Stromal cell of bone marrow (primary cell): ENCODE results near the gene KLF15.

Source experiments
- DNase-seq: peaks from one replicate; pipeline ENCODE4 v3.0.0-alpha.2; 2012; ENCODE audit warnings: low read depth

Gene KLF15

GRCh38 chr3:126320517-126321293, 36.5 kb downstream of the KLF15 start:
- no peak for DNase-seq

DNA sequence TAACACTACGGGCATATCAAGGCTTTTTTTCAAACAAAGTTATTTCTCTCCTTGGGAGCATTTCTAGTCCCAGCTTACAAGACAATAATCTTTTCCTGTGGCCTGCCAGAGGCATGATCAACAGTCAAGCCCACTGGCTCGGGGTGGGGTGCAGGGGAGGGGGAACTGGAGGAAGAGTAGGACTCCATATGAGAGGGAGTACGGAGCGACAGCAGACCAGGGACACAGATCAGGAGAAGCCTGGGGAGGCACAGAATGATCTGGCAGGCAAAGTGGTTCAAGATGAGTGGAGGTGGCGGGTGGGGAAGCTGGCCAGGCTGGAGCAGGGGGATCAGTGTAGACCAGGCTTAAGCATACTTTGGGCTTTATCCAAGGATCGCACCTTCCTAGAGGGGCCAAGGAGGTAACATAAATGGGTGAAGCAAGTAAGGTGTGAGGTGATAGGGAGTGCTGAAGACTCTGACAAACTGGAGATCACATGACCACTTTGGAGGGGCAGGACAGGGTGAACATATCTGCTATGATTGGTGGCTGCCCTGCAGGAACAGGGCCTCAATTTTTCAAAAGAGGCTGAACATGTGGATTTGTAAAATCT, 37.4 kb downstream of the KLF15 start:
- DNase-seq = no peak

GRCh38 chr3:126317029-126317996, 39.9 kb downstream of the KLF15 start:
- no peak for DNase-seq

DNA sequence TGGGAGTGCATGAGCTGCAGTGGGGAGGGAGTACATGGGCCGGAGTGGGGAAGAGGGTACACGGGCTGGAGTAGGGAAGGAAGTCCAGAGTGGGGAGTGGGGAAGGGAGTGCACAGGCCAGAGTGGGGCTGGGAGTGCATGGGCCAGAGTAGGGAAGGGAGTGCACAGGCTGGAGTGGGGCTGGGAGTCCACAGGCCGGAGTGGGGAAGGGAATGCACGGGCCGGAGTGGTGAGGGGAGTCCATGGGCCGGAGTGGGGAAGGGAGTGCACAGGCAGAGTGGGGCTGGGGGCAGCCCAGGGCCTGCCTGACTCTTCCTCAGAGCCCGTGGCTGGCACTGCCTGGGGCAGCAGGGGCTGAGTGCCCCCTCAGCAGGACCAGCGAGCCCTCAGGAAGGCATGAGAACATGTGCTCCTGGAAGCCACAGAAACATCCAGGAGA, 40.7 kb downstream of the KLF15 start:
- DNase-seq = no peak

DNA sequence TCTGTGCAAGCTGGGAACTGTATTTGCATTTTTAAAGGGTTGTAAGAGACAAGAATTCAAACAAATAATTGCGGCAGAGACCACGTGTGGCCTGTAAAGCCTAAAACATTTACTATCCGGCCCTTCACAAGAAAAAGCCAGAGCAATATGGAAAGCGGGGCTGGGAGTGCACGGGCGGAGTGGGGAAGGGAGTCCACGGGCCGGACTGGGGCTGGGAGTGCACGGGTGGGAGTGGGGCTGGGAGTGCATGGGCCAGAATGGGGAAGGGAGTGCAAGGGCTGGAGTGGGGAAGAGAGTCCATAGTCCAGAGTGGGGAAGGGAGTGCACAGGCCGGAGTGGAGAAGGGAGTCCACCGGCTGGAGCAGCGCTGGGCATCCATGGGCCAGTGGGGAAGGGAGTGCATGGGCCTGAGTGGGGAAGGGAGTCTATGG, 41.2 kb downstream of the KLF15 start:
- DNase-seq = no peak

DNA sequence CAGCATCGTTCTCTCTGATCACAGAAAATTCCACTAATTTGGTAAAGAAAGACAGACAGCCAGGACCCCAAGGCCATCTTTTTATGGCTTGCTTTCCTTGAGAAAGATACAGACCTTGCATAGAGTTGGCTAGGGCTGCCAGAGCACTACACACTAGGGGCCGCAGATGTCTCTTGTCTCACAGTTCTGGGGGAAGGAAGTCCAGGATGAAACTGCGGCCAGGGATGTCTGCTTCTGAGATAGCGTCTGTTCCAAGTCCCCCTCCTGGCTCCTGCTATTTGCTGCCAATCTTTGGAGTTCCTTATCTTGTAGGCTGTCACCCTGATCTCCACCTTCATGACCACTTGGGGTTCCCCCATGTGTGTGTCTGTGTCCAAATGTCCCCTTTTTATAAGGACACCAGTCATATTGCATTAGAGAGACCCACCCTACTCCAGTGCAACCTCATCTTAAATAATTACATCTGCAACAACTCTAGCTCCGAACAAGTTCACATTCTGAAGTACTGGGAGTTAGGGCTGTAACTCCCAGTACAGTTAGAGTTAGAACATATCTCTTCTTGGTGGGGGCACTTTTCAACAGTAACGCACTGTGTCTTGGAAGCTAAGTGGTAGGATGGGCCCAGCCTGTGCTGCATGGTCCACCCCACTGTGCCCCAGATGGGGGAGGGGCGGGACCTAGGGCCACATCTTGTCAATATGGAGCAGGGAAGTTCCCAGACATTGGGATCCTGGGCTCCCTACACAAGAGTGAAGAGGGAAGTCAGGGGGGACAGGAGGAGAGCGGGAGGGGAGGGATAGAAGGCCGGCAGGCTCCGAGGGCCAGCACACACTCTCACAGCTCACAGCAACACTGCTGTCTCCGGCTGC, 42.2 kb downstream of the KLF15 start:
- no peak for DNase-seq

GRCh38 chr3:126314305-126314789, 42.9 kb downstream of the KLF15 start:
- no peak for DNase-seq

DNA sequence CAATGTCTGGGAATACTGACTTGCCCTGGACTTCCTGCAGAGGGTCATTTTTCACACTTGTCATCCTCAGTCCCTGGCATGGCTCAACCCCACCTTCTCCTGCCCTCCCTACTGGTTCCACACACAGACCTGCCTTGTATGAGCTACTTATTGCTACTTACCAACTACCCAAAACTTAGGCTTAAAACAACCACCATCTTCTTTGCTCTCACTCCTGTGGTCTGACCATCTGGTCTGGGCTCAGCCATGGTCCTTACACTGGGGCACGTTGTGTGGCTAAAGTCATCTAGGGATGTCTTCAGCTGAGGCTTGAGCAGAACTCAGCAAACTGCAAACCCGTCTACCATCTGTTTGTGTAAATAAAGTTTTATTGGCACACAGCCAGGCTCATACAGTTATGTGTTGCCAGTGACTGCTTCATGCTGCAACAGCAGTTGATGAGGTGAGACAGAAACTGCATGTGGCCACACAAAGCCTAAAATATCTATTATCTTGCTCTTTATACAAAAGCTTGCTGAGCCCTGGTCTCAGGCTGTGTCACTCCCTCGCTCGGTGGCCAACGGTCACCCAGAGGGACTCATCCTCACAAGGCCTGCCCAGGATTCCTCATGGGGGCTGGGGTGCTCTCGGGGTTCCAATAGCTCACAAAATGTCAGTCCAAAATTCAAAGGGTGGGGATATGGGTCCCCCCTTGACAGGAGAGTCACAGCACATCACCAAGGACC, 43.5 kb downstream of the KLF15 start:
- DNase-seq = no peak

GRCh38 chr3:126313166-126313565, 44.0 kb downstream of the KLF15 start:
- DNase-seq = no peak

GRCh38 chr3:126312341-126312740, 44.9 kb downstream of the KLF15 start:
- DNase-seq = no peak

DNA sequence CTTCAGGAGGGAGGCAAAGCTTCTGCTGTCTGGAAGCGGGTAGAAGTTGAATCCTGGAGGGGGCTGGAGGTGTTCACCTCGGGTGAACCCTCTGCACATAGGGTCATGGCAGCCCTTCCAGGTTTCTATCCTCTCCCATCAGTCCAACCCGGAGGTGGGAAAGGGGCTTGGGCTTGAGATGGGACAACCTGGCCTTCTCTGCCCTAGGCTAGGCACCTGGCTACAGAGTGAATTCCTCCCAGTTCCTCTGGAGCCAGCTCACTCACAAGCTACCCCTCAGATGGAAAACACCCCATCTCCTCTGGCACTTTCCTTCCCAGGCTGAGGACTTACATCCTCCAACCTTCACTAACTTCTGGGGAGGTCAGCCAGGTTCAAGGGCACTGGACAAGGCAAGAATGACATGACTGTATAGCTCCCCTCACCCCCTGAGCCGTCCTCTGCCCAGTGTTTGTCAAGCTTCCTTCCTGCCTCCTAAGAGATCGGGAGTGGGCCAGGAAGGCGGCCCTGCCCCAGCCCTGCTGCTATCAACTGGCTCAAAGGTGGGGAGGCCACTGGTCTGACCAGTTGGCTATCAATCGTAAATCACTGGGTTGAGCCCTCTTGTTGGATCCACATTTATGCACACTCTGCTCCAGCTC, 45.8 kb downstream of the KLF15 start:
- DNase-seq = no peak

DNA sequence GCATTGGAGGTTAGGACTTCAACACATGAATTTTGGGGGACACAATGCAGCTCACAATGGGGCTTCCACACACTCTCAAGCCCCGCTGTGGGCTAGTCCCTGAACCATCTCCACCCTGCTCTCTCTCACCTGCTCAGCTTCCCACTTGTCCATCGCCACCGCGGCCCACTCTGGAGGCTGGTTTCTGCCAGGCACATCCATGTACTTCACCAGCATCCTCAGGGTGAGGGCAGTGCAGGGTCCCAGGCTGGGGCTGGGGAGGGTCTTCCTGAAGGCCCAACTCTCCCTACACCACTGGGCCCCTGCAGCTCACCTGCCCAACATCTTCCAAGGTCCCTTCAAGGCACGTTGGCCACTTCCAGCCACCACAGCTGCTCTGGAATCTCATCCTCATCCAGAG, 46.4 kb downstream of the KLF15 start:
- DNase-seq = no peak

DNA sequence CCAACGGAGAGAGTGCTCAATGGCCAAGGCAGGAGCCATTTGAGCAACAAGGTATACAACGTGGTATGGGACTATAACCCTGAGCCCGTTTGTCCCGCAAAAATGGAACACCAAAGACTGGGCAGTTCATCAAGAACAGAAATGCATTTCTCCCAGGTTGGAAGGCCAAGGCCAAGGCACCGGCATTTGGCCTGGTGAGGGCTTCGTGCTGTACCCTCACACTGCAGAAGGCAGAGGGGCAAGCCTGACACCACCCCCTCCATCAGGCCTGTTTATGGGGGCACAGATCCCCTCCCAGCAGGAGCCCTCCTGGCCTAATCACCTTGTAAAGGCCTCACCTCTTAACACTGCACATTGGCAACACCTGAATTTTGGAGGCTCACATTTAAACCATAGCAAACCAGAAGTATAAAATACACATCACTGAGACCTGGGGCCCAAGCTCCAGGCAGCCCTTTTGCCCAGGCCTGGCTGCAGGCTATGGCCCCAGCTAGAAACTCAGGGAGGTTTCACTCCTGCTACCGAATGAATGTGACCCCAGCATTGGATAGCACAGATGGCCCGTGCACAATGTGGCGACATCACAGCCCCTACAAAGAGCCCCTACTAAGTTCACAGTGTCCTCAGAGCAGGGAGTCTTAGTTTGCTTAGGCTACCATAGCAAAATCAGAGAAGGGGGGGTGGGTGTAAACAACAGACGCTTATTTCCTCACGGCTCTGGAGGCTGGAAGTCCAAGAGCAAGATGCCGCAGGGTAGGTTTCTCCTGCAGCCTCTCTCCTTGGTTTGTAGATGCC, 47.1 kb downstream of the KLF15 start:
- no peak for DNase-seq

DNA sequence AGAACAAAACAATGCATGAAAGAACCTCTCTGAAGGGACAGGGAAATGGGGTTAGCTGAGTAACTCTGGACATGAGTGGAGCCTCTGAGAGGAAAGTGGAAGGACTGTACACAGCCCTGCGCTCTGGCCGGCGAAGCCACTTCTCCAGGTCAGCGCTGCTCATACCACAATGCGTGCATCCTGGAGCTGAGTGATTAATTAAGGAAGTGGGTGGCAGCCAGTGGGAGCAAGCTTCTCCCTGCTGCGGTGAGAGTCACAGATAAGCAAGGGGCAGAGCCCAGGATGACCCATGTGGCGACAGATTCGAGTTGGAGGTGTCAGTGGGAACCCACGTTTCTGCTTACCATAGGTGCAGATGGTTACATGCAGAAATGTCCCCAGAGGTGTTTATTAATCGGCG, 48.0 kb downstream of the KLF15 start:
- no peak for DNase-seq

GRCh38 chr3:126308394-126309125, 48.6 kb downstream of the KLF15 start:
- DNase-seq = no peak

- no peak for DNase-seq
These were observed 49.4 kb downstream of the KLF15 start for GRCh38 chr3:126307591-126308393.

DNA sequence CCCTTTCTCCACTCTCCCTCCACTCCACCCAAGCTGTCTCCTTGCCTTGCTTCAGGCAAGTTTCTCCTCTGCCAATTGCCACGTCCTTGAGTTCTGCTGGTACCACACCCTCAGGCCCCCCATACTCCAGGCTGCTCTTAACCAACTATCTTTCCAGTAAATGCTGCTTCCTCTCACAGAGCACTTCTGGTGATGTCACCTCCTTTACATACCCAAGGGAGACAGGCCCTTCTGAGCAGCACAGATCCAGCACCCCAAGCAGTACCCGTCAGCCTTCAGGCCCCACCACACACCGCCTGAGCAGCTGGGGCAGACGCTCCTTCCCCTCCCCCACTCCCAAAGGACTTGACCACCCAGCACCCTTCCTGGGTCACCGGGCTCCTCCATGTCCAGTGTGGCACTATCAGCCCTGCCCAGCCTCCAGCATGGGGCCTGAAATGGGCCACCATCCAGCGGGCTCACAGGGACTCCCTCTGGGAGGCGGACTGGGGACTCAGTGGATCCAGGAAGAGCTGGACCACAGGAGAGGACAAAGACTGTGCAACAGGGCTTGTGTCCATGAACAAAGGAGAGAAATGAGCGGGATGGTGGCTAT, 50.2 kb downstream of the KLF15 start:
- DNase-seq = no peak
